ENCODE results near the gene TIMP4.

DNA sequence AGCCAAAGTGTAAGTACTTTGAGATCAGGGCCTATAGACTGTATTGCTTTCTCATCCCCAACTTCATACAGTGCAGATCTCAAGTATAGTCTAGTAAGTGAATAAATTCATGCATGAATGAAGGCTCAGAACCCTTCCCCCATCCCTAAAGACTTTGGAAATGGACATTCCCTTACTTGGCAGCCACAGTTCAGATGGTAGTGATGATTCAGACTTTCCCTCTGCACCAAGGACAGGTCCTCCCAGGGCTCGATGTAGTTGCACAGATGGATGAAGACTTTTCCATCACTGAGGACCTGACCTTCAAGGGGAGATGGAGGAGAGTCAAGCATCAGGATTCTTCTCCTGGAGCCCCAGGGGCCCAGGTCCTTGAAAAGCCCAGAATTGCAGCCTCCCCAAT is 4.6 kb downstream of the TIMP4 start:
- TF ChIP-seq CTCF (IDR thresholded peaks at IDR 0.05): no peak
- no peak for TF ChIP-seq POLR2A (IDR thresholded peaks at IDR 0.05)

Measured in transverse colon (tissue), 3 donors.